ENCODE results near the gene HBZ. TPM values are rescaled to one million over a fixed set of nuclear protein-coding genes. Genes with fewer than 3 reads are reported as not detected.

The HBZ gene
- total and polyA plus RNA-seq, 2 of the 8 experiments (the other 6 are each of a cell fraction or from before 2014, with no cell fraction given), result 0.12 TPM; not detected in 1

GRCh38 chr16:181565-182021, 29.1 kb downstream of the HBZ start:
- no peak overlapping the region for H3K56ac ChIP-seq (replicated peaks; ENCODE audit: insufficient read length, low read depth, low read length)
- H2BK120ac ChIP-seq (replicated peaks; ENCODE audit: low read depth, low read length), result no peak overlapping the region
- H3K36me3 ChIP-seq (ENCODE audit: control insufficient read depth in 2 of 4, insufficient read depth in 4 of 4, low read length in 3 of 4), result peaks cover 0 to 3% (median 0%) of the 10 kb centered on the region in 4 experiments; a peak in 1 of 8 replicates
- no peaks in the 10 kb centered on the region; the same call in 1 of the 2 replicates for H3K79me1 ChIP-seq (ENCODE audit: low read depth, low read length)
- no peak overlapping the region for H3K14ac ChIP-seq (ENCODE audit: insufficient read length)
- H3K18ac ChIP-seq (ENCODE audit: extremely low read depth, low read length), result no peak overlapping the region
- H2AFZ ChIP-seq (ENCODE audit: low read length), result no peak overlapping the region
- H2AK5ac ChIP-seq (ENCODE audit: low read depth, low read length), result no peak overlapping the region
- peaks cover 9% of the 10 kb centered on the region; the same call in 1 of the 2 replicates for H3K23me2 ChIP-seq (ENCODE audit: low read depth, low read length)
- no peak overlapping the region for H3K23ac ChIP-seq (ENCODE audit: insufficient read length)
- no peaks in the 10 kb centered on the region for H3K9me3 ChIP-seq (ENCODE audit: insufficient read depth in 2 of 2, low read depth in 1 of 2, low read length in 1 of 2)
- H2BK15ac ChIP-seq (ENCODE audit: low read length), result no peak overlapping the region
- peaks cover 32 to 44% (median 39%) of the 10 kb centered on the region in 4 experiments for H3K27me3 ChIP-seq (replicated peaks in 1 of 4; ENCODE audit: control insufficient read depth in 3 of 4, extremely low read depth in 1 of 4, insufficient read depth in 3 of 4, low read length in 3 of 4)
- no peak overlapping the region for H4K5ac ChIP-seq (ENCODE audit: insufficient read length, low read depth, low read length)
- no peak overlapping the region for H3K27ac ChIP-seq (ENCODE audit: low read depth, low read length)
- peaks cover 9 to 12% of the 10 kb centered on the region in 2 experiments for H4K20me1 ChIP-seq (replicated peaks in 1 of 2; ENCODE audit: control insufficient read depth in 1 of 2, insufficient read depth in 2 of 2, low read length in 2 of 2)
- peak overlapping the region in 1 of 2 experiments; percentile 55; a peak in 1 of 4 replicates for H3K4me2 ChIP-seq (ENCODE audit: insufficient read depth in 1 of 2, low read depth in 2 of 2, low read length in 2 of 2)
- no peak overlapping the region for H2BK5ac ChIP-seq (ENCODE audit: low read depth, low read length)
- POLR2A ChIA-PET (ENCODE audit: partially characterized antibody), result interaction anchor here (0.8 to 2.9 kb wide), 8 partner anchors 9 to 180 kb away, joined by 3 to 29 read pairs (median 4); partner anchors contain the start of genes HBM, NPRL3 and RHBDF1
- no peak overlapping the region for H4K91ac ChIP-seq (replicated peaks; ENCODE audit: insufficient read length, low read length)
- WGBS, 2 experiments (ENCODE audit: extremely low coverage in 1 of 2, insufficient coverage in 1 of 2, insufficient read length in 1 of 2, insufficient replicate concordance in 2 of 2, low coverage in 1 of 2, low lambda C conversion rate in 2 of 2, missing lambda C conversion rate in 1 of 2), result 29% methylated on average over 21 of the region's 22 CpGs; no CpG with 5 or more reads in 1 of the 2 experiments
- no peaks in the 10 kb centered on the region for H3K79me2 ChIP-seq (ENCODE audit: control insufficient read depth in 1 of 2, insufficient read depth in 2 of 2, low read length in 2 of 2)
- peaks cover 0 to 5% (median 3%) of the 10 kb centered on the region in 4 experiments; a peak in 4 of 7 replicates for H3K4me1 ChIP-seq (replicated peaks in 1 of 4; ENCODE audit: control insufficient read depth in 3 of 4, insufficient read depth in 4 of 4, low read length in 3 of 4)
- FAIRE-seq (no peak), DNase-seq (ENCODE audit: low read depth in 1 of 2, low spot score in 2 of 2) (peak in 1 of 2 experiments; percentile 99)
- H3K9ac ChIP-seq (replicated peaks in 1 of 4; ENCODE audit: extremely low read depth in 1 of 4, low read depth in 3 of 4, low read length in 3 of 4), result no peak overlapping the region
- CTCF ChIA-PET (ENCODE audit: partially characterized antibody), result interaction anchor here (0.6 to 4.3 kb wide), 26 partner anchors 8 to 173 kb away, joined by 3 to 41 read pairs (median 4); partner anchors contain the start of genes HBM and MPG
- H2BK20ac ChIP-seq (ENCODE audit: low read length), result no peak overlapping the region
- no peak overlapping the region for H3K4ac ChIP-seq (replicated peaks; ENCODE audit: insufficient read length, low read depth, low read length)
- H4K8ac ChIP-seq (ENCODE audit: extremely low read depth, insufficient read depth, low read length), result peak overlapping the region; percentile 71; the same call in 1 of the 2 replicates
- H3K4me3 ChIP-seq (ENCODE audit: extremely low read depth in 1 of 4, insufficient read depth in 2 of 4, low read depth in 3 of 4, low read length in 4 of 4), result no peak overlapping the region; a peak in 1 of 8 replicates
- H2BK12ac ChIP-seq (ENCODE audit: low read depth, low read length), result no peak overlapping the region
- TF ChIP-seq GTF2F1 (IDR thresholded peaks at IDR 0.05; ENCODE audit: borderline replicate concordance, low read depth, low read length) (no peak), CHD1 (IDR thresholded peaks at IDR 0.05; ENCODE audit: low read depth, low read length) (no peak), SP1 (IDR thresholded peaks at IDR 0.05; ENCODE audit: low read depth, low read length) (no peak), ATF3 (IDR thresholded peaks at IDR 0.05; ENCODE audit: insufficient read depth, low read depth, low read length) (no peak), CREB1 (IDR thresholded peaks at IDR 0.05) (peak; percentile 4; the same call in 1 of the 2 replicates), SIX5 (IDR thresholded peaks at IDR 0.05; ENCODE audit: low read depth, low read length) (no peak), CTCF (IDR thresholded peaks at IDR 0.05; ENCODE audit: control extremely low read depth in 1 of 3, insufficient read depth in 1 of 3, low read depth in 1 of 3, low read length in 3 of 3) (peak; percentile 88 to 92 (median 91)), HDAC2 (IDR thresholded peaks at IDR 0.05; ENCODE audit: borderline replicate concordance in 1 of 2, low read depth in 2 of 2, low read length in 2 of 2) (no peak), TEAD4 (IDR thresholded peaks at IDR 0.05; ENCODE audit: low read depth, low read length) (no peak), POLR2AphosphoS5 (IDR thresholded peaks at IDR 0.05; ENCODE audit: low read depth, low read length) (peak; percentile 67; the same call in 1 of the 2 replicates)
